NOMO-1 (cell line): Measurements from ENCODE around the gene IDE.
"Not testable (repeated sequence)": the region's sequence is repeated elsewhere in the genome, so short reads cannot be mapped to it uniquely, and the experiment has no call there.

Source experiments
- DNase-seq, 2 experiments: peaks; one replicate each; lab custom pipeline; 2025; ENCODE audit not compliant: unreplicated experiment in 2 of 2; lab: John Stamatoyannopoulos, UW

Gene IDE

GRCh38 chr10:92573798-92574547 is at the start of gene IDE:
Gene IDE, minus strand, starts transcription at chr10:92574093. Its CDS starts 74 bp downstream, at chr10:92574019.
- peak; percentile 79 to 84 for DNase-seq

GRCh38 chr10:92619368-92619767 is 45.5 kb upstream of the IDE start:
- DNase-seq = no peak

- no peak for DNase-seq
Observed at GRCh38 chr10:92615515-92615914, 41.6 kb upstream of the IDE start.

- no peak for DNase-seq
Observed at GRCh38 chr10:92604841-92605240, 30.9 kb upstream of the IDE start.

GRCh38 chr10:92598321-92598720 is 24.4 kb upstream of the IDE start:
- no peak for DNase-seq

- no peak for DNase-seq
Observed at GRCh38 chr10:92595505-92595904, 21.6 kb upstream of the IDE start.

GRCh38 chr10:92593619-92594588 is 20.0 kb upstream of the IDE start:
- peak; percentile 24 to 48 for DNase-seq

- DNase-seq = peak; percentile 94 to 95
Observed at GRCh38 chr10:92592761-92593618, 19.1 kb upstream of the IDE start, which contains the start of gene KIF11. Gene KIF11, plus strand, starts transcription at chr10:92593130. Its CDS starts 246 bp downstream, at chr10:92593376.

GRCh38 chr10:92591550-92592022 is 17.7 kb upstream of the IDE start:
- peak; percentile 94 to 95 for DNase-seq

- peak; percentile 58 to 71 for DNase-seq
Observed at GRCh38 chr10:92590623-92591549, 17.0 kb upstream of the IDE start.

GRCh38 chr10:92582347-92582746 is 8.5 kb upstream of the IDE start:
- DNase-seq = not testable (repeated sequence)

- peak; percentile 47 to 77 for DNase-seq
Observed at GRCh38 chr10:92575961-92576360, 2.1 kb upstream of the IDE start.

- DNase-seq = peak in 1 of 2 experiments; percentile 52
Observed at GRCh38 chr10:92574548-92575261, 812 bp upstream of the IDE start.

- DNase-seq = peak; percentile 21 to 44
Observed at GRCh38 chr10:92573091-92573797, 649 bp downstream of the IDE start.

GRCh38 chr10:92572362-92573090 is 1.4 kb downstream of the IDE start:
- no peak for DNase-seq

GRCh38 chr10:92571649-92572048 is 2.2 kb downstream of the IDE start:
- DNase-seq = no peak

GRCh38 chr10:92569663-92570062 is 4.2 kb downstream of the IDE start:
- not testable (repeated sequence) for DNase-seq
